ENCODE data around the gene B3GNT9.
A peak's percentile ranks its signal among the peaks of the same experiment; 100 is the strongest.

The B3GNT9 gene

DNA sequence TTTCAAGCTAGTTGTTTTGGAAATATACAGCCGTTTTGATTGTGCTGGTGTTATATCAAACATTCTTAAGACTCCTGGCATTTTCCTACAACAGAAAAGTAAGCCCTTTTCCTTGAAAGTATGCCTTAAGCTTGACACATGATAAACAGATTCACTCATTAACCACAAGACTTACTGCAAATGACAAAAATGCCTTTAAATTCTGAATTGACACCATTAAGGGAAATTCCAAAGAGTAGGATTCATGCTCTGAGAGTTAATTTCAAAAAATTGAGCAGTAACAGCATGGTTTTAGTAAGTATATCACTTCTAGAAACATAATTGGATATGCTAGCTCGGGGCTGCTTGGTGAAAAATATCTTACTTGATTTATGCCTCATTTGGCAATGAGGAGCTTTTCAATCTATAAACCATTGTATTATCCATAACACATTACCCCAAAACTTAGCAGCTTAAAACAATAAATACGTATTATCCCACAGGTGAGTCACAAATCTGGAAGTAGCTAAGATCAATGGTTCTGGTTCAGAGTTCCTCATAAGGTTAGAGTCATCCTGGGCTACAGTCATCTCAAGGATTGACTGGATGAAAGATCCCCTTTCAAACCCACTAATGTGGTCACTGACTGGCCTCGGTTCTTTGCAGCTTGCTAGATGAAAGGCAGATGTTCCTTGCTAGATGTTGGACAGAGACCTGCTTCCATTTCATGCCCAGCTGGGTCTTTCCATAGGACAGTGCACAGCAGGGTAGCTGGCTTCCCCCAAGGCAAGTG, 49.3 kb downstream of the B3GNT9 start:
- no peak overlapping the region for H3K4me3 Mint-ChIP-seq
- no peak for TF ChIP-seq CTCF (IDR thresholded peaks at IDR 0.05)
- H3K9me3 Mint-ChIP-seq: no peaks in the 10 kb centered on the region
- H3K36me3 Mint-ChIP-seq (ENCODE audit: low read depth): peaks cover 23% of the 10 kb centered on the region
- no peak for DNase-seq
- H3K4me1 Mint-ChIP-seq: no peaks in the 10 kb centered on the region
- H3K27me3 Mint-ChIP-seq (ENCODE audit: low read depth, poor library complexity): no peaks in the 10 kb centered on the region
- no peak overlapping the region for H3K27ac Mint-ChIP-seq

- H3K36me3 Mint-ChIP-seq (ENCODE audit: low read depth): peaks cover 23% of the 10 kb centered on the region
- H3K27ac Mint-ChIP-seq: no peak overlapping the region
- H3K27me3 Mint-ChIP-seq (ENCODE audit: low read depth, poor library complexity): no peaks in the 10 kb centered on the region
- no peaks in the 10 kb centered on the region for H3K4me1 Mint-ChIP-seq
- no peaks in the 10 kb centered on the region for H3K9me3 Mint-ChIP-seq
- no peak overlapping the region for H3K4me3 Mint-ChIP-seq
- DNase-seq: no peak
- peak; percentile 13 for TF ChIP-seq CTCF (IDR thresholded peaks at IDR 0.05)
Observed at GRCh38 chr16:67100569-67101310, 50.1 kb downstream of the B3GNT9 start.

DNA sequence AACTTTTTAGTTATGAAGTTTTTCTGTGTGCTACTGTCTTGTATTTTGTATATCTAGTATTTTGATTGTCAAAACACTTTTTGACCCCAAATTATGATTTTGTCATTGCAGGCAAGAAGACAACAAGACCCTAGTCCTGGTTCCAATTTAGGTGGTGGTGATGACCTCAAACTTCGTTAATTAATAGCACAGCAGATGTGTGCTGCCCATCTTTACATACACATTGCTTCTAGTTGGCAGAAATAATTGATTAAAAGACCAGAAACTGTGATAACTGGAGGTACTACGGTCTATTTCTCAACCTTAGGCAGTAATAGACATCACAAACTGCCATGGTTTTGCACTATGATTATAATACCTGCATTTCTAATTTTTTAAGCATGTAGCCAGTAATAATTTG, 52.2 kb downstream of the B3GNT9 start:
- Mint-ChIP-seq H3K4me1 (no peaks in the 10 kb centered on the region), H3K27ac (no peak overlapping the region), H3K4me3 (no peak overlapping the region), H3K36me3 (ENCODE audit: low read depth) (peaks cover 26% of the 10 kb centered on the region), H3K27me3 (ENCODE audit: low read depth, poor library complexity) (no peaks in the 10 kb centered on the region), H3K9me3 (no peaks in the 10 kb centered on the region)
- DNase-seq: no peak
- TF ChIP-seq CTCF (IDR thresholded peaks at IDR 0.05): no peak
